SU-DHL-6 (cell line): Measurements from ENCODE around the gene ZNF101.

Source experiments
- H2AFZ ChIP-seq: fragments of 200-600 bp; sonication (generic); 2 replicates; pipeline ENCODE4 v1.6.1; 2014; ENCODE audit warnings: low read depth, mild to moderate bottlenecking, moderate library complexity, mixed read lengths, antibody characterized with exemption, low read length; ENCODE audit not compliant: severe bottlenecking
- H3F3A ChIP-seq: fragments of 200-600 bp; shearing (Covaris generic); 2 replicates; pipeline ENCODE4 v1.6.0; 2016; ENCODE audit warnings: antibody characterized with exemption, mild to moderate bottlenecking; ENCODE audit not compliant: insufficient read depth
- H3K27ac ChIP-seq: fragments of 200-600 bp; sonication (generic); 2 replicates; pipeline ENCODE4 v1.5.1; 2016; ENCODE audit warnings: low read depth, mild to moderate bottlenecking, low read length, moderate library complexity, mixed read lengths
- H3K27me3 ChIP-seq: fragments of 200-600 bp; sonication (generic), shearing (Covaris generic); 2 replicates; pipeline ENCODE4 v1.6.0; 2014; ENCODE audit warnings: mild to moderate bottlenecking, low read length
- H3K36me3 ChIP-seq: fragments of 200-600 bp; sonication (generic); 2 replicates; pipeline ENCODE4 v1.6.1; 2014; ENCODE audit warnings: mild to moderate bottlenecking, low read length, mixed read lengths
- H3K4me2 ChIP-seq: fragments of 300-600, 200-600 bp; shearing (Covaris generic), sonication (generic); 2 replicates; pipeline ENCODE4 v1.6.0; 2014; ENCODE audit warnings: low read length, low read depth, mild to moderate bottlenecking; ENCODE audit not compliant: poor library complexity, severe bottlenecking
- H3K4me3 ChIP-seq: fragments of 200-600 bp; sonication (generic); 2 replicates; pipeline ENCODE4 v1.5.1; 2014; ENCODE audit warnings: antibody characterized with exemption, low read length, mild to moderate bottlenecking, mixed read lengths; ENCODE audit not compliant: insufficient read depth, poor library complexity, severe bottlenecking
- H3K79me2 ChIP-seq: fragments of 200-600 bp; sonication (generic); 2 replicates; pipeline ENCODE4 v1.6.1; 2014; ENCODE audit warnings: mild to moderate bottlenecking, low read length, moderate library complexity; ENCODE audit not compliant: insufficient read depth
- H3K9ac ChIP-seq: fragments of 200-600 bp; sonication (generic); 2 replicates; pipeline ENCODE4 v1.7.0; 2014; ENCODE audit warnings: mild to moderate bottlenecking, low read length
- H3K9me2 ChIP-seq: fragments of 200-600 bp; sonication (generic); replicated peaks from 2 replicates; pipeline ENCODE4 v1.6.1; 2014; ENCODE audit warnings: low read length; ENCODE audit not compliant: insufficient read depth
- H3K9me3 ChIP-seq: fragments of 200-600 bp; sonication (generic); 2 replicates; pipeline ENCODE4 v1.6.1; 2014; ENCODE audit warnings: low read length, mixed read lengths; ENCODE audit not compliant: insufficient read depth
- H4K20me1 ChIP-seq: fragments of 200-600 bp; sonication (generic); 2 replicates; pipeline ENCODE4 v1.6.1; 2014; ENCODE audit warnings: low read depth, mild to moderate bottlenecking, antibody characterized with exemption, low read length, moderate library complexity, mixed read lengths
- CTCF ChIP-seq: fragments of 200-600 bp; sonication (generic); IDR thresholded peaks from one replicate; pipeline ENCODE4 v1.5.1; 2017; ENCODE audit warnings: antibody characterized with exemption, mild to moderate bottlenecking, low read length, moderate library complexity; ENCODE audit not compliant: insufficient read depth, poor library complexity, severe bottlenecking
- EZH2phosphoT487 ChIP-seq: fragments of 200-600 bp; sonication (generic), shearing (Covaris generic); conservative IDR thresholded peaks from 2 replicates; pipeline ENCODE4 v1.6.1; 2018; ENCODE audit warnings: mild to moderate bottlenecking, antibody characterized with exemption, low read length, moderate library complexity, mixed read lengths

Gene ZNF101

GRCh38 chr19:19633711-19634515 lies 34.7 kb upstream of the ZNF101 start:
- Histone ChIP-seq H3K9ac (no peak overlapping the region), H2AFZ (no peak overlapping the region), H3K9me3 (no peaks in the 10 kb centered on the region), H3K4me2 (no peak overlapping the region), H3K27me3 (no peaks in the 10 kb centered on the region), H3K79me2 (no peaks in the 10 kb centered on the region), H3K9me2 (no peaks in the 10 kb centered on the region), H3F3A (peaks cover 5% of the 10 kb centered on the region; the same call in 1 of the 2 replicates), H3K4me3 (no peak overlapping the region), H3K27ac (no peak overlapping the region), H3K36me3 (0 out of 2 replicates have a peak, but pooled peaks cover 3% of the 10 kb centered on the region), H4K20me1 (no peaks in the 10 kb centered on the region)
- TF ChIP-seq EZH2phosphoT487 (no peak), CTCF (no peak)

GRCh38 chr19:19634516-19635312 lies 33.9 kb upstream of the ZNF101 start:
- Histone ChIP-seq H3K4me2 (no peak overlapping the region), H3K9me3 (no peaks in the 10 kb centered on the region), H3K27me3 (no peaks in the 10 kb centered on the region), H3K27ac (no peak overlapping the region), H4K20me1 (no peaks in the 10 kb centered on the region), H3K9me2 (no peaks in the 10 kb centered on the region), H3F3A (no peaks in the 10 kb centered on the region), H3K36me3 (0 out of 2 replicates have a peak, but pooled peaks cover 3% of the 10 kb centered on the region), H3K9ac (no peak overlapping the region), H2AFZ (no peak overlapping the region), H3K4me3 (no peak overlapping the region), H3K79me2 (no peaks in the 10 kb centered on the region)
- TF ChIP-seq EZH2phosphoT487: no peak
- no peak for TF ChIP-seq CTCF

- Histone ChIP-seq H4K20me1 (no peaks in the 10 kb centered on the region), H3K9me2 (no peaks in the 10 kb centered on the region), H3K27me3 (no peaks in the 10 kb centered on the region), H3K79me2 (no peaks in the 10 kb centered on the region), H2AFZ (no peak overlapping the region), H3K9me3 (no peaks in the 10 kb centered on the region), H3K9ac (no peak overlapping the region), H3K4me3 (no peak overlapping the region), H3K36me3 (0 out of 2 replicates have a peak, but pooled peaks cover 3% of the 10 kb centered on the region), H3K27ac (no peak overlapping the region), H3F3A (no peaks in the 10 kb centered on the region), H3K4me2 (no peak overlapping the region)
- TF ChIP-seq CTCF (no peak), EZH2phosphoT487 (no peak)
Observed at GRCh38 chr19:19635313-19635702, 33.3 kb upstream of the ZNF101 start.
